T-helper 9 cell (primary cell): Measurements from ENCODE around the gene BEAN1.
"Not testable (repeated sequence)": the region's sequence is repeated elsewhere in the genome, so short reads cannot be mapped to it uniquely, and the experiment has no call there.

ENCODE experiments used
- DNase-seq: peaks from one replicate; pipeline ENCODE4 v3.0.0-alpha.2; 2020

BEAN1 gene

DNA sequence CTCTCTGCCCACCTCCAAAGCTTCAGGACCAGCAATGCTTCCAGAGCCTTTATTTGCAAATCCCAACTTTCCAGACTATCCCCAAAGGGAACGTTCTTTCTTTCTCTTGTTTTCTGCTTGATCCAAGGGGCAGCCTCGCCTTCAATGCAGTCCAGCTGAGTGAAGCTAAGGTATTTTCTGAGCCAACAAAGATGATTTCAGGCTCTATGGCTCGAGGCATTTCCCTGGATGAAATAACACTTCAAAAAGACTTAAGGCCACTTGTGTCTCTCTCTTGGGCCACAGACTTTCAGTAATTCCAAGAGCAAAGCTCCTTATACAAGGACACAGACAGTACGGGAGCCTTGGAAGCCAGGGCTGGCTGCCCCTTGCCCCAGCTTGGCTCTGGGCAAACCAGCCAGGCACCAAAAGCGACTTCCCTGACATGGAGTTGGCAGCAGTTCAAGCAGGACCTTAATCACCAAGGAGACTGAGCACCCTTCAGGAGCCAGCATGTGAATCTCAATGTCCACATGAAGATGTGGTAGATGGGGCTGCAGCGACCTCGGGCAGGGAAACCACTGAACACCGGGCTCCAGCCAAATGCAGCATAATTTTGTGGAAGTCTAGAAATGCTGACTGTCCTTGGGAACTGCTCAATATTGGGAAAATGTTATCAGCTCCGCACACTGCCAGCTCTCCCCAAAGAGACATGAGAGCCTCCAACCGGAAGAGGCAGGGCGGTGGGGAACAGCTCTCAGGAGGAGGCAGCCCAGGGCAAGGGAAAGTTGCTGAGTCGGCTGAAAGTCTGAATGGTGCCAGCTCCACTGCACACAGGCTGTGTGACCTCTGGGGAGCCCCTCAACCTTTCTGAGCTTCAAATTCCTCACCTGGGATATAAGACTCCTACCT, 83.9 kb downstream of the BEAN1 start:
- no peak for DNase-seq

DNA sequence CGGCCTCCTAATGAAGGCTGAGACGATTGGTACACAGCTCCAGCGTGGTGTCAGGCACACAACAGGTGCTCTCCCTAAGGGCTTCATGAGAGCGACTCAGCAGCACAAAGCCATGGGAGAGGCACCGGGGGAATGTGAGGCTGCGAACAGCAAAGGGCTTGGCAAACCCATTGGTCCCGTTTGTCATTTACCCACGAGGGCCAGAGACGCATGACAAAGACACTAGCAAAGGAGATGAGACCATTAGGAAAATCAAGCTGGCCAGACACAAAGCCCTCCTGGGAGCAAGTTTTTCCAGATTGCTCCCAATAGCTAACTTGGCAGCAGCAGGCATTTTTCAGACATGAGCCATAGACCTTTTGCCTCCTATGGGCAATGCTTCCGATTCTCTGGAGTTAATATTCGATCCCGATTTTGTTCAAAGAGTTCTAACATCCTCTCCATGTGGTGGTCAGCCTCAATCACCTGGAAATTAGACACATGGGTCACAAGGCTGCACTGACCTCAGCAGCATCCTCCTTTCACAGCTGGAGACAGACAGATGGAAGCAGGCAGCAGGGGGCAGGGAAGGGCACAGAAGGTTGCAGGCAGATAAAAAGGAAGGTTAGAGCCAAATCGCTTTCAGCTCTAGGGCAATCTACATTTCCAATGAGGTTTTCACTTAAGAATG, 84.6 kb downstream of the BEAN1 start:
- DNase-seq = no peak

GRCh38 chr16:66512272-66513110, 85.4 kb downstream of the BEAN1 start:
- DNase-seq = no peak

DNA sequence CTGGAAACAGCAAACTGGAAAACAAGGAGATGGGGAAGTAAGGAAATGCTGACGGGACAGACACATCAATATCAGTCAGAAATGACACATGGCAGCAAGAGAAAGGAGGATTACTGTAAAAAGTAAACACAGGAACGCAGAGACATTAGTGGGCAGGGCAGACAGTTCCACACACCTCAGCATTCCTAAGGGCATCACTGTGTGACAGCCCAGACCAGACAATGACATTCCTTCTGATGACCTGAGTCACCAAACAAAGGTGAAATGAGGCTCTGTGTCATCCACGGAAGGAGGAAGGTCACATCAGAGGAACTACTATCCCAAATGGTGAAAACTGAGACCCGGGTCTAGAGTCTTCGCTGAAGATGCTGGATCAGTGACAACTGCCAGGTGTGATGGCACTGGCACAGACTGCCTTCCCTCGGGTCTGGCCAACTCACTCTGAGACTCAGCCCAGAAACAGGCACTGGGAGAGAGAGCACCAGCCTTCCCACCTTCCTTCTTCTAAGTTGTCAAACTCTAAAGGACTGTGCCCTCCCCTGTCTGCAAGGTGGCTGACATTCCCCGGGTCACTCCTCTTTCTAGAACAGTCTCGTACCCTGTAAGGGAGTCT, 86.1 kb downstream of the BEAN1 start:
- no peak for DNase-seq

DNA sequence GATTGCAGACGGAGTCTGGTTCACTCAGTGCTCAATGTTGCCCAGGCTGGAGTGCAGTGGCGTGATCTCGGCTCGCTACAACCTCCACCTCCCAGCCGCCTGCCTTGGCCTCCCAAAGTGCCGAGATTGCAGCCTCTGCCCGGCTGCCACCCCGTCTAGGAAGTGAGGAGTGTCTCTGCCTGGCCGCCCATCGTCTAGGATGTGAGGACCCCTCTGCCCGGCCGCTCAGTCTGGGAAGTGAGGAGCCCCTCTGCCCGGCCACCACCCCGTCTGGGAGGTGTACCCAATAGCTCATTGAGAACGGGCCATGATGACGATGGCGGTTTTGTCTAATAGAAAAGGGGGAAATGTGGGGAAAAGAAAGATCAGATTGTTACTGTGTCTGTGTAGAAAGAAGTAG, 87.3 kb downstream of the BEAN1 start:
- not testable (repeated sequence) for DNase-seq

- DNase-seq = not testable (repeated sequence)
Observed at GRCh38 chr16:66514980-66515595, 88.0 kb downstream of the BEAN1 start.

DNA sequence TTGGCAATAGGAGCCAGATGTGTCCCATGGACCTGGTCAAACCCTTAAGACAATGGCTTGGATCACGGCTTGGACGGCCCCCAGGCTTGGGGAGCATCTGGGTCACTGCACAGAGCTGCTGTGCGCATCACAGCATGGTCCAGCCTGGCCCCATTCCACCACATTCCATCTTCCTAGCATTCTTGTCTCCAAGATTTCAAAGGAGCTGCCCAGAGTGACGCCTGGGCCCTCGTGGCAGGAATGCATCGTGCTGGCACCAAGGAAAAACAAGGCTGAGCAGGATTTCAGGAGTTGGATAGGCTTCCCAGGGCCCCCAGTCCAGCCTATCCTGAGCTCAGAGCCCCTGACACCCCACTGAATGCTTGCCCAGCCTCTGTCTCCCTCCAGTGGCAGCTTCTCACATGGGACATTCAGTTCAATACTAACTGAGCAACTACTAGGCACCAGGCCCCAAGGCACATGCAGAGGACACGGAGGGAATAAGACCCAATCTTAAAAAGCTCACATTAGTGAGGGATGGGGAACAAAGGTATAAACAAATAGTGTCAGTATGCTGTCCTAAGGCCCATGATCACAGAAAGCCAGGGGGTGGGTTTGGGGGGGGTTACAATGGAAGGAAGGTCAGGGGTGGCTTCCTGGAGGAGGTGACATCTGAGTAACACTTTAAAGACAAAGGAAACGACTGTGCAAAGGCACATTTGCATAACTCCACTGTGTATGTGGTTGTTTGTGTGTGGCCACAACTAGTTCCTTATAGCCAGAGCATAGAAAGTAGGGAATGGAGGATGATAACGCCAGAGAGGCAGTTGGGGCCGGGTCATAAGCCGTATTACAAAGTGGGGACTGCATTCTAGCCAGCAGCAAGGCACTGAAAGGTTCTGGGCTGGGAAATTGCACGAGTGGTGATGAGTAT, 88.8 kb downstream of the BEAN1 start:
- DNase-seq = no peak

DNA sequence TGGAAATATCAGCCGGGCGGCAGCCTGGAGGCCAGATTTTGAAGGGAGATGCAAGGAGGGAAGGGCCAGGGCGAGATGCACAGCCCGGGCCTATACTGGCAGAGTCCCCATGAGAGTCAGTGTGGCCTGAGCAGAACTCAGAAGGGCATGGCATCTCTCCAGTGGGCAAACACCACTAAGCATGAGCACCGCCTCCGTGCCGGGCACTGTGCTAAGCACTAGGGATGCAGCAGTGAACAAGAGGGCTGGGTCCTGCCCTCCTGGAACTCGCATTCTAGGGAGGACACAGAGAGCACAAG, 89.4 kb downstream of the BEAN1 start:
- no peak for DNase-seq

DNA sequence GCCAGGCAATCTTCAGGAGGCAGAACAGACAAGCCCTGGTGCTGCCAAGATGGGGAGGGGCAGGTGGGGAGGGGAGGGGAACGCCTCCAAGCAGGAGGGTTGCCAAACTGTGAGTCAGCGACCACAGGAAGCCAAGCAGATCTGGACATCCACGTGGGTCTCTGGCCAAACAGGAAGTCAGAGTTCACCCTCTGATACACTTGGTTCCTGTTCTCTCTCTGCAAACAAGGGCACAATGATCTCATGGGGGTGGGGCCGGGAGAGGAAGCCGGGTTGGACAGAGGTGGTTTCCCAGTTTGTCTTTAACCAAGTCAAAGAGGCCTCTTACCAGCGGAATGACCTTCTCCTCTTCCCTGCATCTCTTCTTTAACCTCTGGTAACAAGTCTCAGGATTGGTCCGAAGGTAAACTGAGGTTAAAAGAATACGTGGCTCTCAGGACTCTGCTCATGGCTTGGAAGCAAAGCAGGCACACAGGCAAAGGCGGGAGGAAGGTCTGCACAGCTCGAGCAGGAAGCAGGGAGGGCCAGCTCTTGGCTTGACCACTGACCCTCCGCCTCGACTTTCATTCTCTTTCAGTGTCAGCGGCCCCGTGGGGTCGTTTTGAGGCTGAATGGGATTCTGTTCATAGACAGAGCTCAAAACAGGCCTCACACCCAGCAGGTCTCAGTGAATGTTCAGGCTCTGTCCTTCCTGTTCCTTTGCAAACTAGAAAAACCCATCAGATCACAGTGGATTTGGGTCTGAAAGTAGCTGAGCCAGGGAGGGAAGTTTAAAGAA, 89.9 kb downstream of the BEAN1 start:
- peak; percentile 67 for DNase-seq

DNA sequence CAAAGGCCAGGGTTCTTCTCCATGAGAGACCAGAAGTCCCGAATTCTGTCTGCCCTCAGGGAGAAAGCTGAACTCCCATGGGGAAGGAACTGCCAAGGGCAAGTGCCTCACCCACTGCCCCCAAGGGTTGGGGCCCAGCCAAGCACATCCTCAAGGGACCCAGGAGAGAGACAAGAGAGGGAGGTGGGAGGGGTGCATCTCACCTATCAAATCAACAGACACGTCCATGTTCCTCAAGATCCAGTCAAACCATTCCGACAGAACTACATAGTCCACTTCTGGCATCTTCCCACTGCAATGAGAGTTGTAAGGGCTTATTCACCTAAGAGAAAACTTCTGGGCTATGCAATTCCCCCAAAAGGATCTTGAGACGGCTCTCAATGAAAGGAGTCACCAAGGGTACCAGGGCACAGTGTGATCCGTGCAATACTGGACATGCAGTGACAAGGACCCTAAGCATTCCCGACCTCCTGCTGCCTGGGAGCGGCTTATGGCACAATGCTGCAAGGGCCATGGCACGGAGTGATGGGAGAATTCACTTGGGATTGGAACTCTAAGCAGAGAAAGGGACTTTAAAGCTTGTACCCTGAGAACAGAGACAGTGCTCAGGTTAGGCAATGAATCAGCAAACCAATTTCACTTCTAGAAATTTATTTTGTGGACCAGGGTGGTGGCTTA, 90.6 kb downstream of the BEAN1 start:
- DNase-seq = no peak

DNA sequence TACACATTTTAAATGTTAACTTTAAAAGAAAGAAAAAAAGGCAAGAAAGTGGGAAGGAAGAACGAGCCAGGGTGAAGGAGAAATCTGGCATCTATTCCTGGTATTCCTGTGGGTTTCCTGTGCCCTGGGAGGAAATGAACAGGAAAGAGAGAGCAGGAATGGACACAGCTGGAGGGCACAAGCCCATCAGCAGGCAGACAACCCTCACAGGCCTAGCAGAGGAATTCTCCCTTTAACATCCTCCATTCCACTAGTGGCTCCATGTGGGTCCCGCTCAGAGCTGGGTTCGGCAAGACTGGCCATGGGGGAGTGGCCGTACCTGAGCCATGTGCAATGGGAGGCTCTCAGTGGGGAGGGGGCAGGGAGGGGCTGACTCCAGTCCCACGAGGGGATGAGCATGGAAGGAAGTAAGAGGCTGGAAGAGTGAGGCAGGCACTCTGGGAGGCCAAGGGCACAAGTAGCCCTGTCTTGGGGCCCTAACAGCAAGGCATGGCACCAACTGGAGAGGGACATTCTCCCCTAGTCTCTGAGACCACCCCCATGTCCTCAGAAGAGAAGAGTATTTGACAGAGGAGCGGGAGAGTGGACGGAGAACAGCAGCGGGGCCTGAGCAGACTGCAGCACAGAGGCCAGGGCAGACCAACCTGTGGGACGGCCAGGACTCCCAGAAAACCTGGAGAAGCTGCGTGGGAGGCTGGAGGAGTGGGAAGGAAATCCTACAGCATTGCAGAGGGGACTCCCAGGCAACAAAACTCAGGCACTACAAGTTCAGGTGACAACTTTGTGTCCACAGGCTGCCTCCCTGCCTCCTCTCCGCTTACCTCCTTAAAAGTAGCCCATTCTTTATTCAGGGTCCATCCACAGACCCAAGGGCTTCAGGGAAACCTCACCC, 92.6 kb downstream of the BEAN1 start:
- no peak for DNase-seq

- DNase-seq = no peak
Observed at GRCh38 chr16:66520406-66521170, 93.5 kb downstream of the BEAN1 start.

GRCh38 chr16:66521252-66521713, 94.2 kb downstream of the BEAN1 start:
- DNase-seq = no peak

GRCh38 chr16:66521951-66522771, 95.1 kb downstream of the BEAN1 start:
- peak; percentile 77 for DNase-seq

- no peak for DNase-seq
Observed at GRCh38 chr16:66522816-66523590, 95.9 kb downstream of the BEAN1 start.

GRCh38 chr16:66523861-66524354, 96.8 kb downstream of the BEAN1 start:
- no peak for DNase-seq
